GM19468 (cell line): Measurements from ENCODE around the gene PITHD1.
"Not testable (repeated sequence)": the region's sequence is repeated elsewhere in the genome, so short reads cannot be mapped to it uniquely, and the experiment has no call there.

Experiments used
- ATAC-seq: cut with Tn5 transposase; IDR thresholded peaks from one replicate; pipeline ENCODE4 v1.9.1; 2021; ENCODE audit warnings: mild to moderate bottlenecking, moderate library complexity, moderate number of reproducible peaks; ENCODE audit not compliant: unreplicated experiment; ENCODE audit errors: extremely low read depth

Gene PITHD1

DNA sequence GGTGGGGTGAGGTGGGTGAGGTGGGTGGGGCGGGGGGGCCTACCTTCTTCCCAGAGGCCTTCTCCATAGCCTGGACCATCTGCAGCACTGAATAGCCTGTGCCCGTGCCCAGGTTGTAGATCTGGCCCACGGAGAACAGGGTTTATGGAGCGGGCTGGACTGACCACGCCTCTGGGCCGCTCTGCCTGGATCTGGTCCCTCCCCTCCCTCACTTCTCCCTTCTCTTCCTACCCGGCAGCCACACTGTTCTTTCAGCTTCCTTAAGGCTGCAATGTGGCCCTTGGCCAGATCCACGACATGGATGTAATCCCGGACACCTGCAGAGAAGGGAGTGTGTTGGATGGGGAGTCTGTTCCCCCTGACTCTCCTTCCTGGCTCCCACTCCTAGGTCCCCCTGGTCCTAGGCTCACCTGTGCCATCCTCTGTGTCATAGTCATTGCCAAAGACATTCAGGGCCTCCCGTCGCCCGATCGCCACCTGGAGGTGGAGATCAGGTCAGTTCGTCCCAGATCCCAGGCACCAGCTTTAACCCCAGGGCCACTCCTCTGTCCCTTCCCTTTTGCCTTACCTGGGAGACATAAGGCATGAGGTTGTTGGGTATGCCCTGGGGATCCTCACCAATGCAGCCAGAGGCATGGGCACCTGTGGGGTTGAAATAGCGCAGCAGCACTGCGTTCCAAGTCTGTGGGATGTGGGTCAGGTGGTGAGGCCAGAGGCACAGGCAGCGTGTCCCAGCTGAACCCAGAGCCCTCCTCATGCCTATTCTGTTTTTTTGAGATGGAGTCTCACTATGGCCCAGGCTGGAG is 18.5 kb downstream of the PITHD1 start:
- ATAC-seq, result no peak

- no peak for ATAC-seq
Measured at GRCh38 chr1:23797478-23798448, 19.5 kb downstream of the PITHD1 start.

GRCh38 chr1:23798662-23799142 is 20.5 kb downstream of the PITHD1 start:
- ATAC-seq, result no peak

DNA sequence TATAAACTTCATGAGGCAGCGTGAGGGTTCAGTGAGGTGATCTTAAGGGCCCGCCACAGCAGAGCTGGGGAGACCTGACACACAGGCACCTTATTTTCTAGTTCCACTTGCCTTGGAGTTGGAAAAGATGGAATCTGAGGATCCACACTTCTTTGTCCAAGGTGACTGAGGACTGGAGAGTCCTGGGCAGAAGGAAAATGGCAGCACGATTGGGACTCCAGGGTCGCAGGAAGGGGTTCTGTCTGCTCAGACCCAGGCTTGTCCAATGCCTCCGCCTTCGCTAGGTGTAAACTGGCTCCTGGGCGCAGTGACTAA is 21.0 kb downstream of the PITHD1 start:
- ATAC-seq, result no peak

DNA sequence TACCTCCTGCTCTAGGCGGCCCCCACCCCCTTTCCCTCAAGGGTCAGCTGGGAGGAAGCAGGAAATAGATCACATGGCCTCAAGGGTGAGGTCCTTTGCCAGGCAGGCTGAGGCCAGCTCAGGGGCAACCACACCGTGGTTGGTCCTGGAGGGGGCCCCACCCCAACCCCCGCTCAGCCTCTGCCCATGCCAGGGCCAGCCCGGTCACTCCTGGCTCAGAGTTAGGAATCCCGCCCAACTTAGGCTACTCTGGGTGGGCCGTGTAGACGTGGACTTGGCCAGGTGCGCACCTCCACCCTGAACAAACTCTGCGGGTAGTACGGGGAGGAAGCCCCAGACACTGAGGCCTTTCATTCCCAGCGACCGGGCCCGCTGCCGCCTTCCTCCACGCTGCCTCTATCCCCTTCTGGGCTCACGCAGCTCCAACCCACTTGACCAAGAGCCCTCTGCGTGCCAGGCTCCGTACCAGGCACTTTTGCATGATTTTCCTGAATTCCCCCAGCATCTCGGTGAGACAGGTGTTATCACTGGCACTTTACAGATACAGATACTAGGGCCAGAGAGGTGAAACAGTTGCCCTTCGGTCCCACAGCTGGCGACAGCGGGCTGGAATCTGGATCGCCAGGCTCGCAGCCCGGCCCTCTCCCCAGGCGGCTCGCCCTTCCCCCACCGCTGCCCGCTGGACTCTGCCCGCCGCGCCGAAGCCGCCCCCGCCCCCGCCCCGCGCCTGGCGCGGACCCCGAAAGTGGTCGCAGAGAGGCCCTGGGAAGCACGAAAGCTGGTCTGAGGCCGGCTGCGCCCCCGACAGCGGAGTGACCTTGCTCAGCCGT is 21.6 kb downstream of the PITHD1 start:
- no peak for ATAC-seq

- ATAC-seq, result peak; percentile 69
Measured at GRCh38 chr1:23800400-23801337, 22.5 kb downstream of the PITHD1 start, which contains the start of gene GALE. TSS of gene GALE (minus strand) at chr1:23800754. CDS start at chr1:23799007, 1,747 bp downstream.

GRCh38 chr1:23801338-23801748 is 23.1 kb downstream of the PITHD1 start:
- no peak for ATAC-seq

DNA sequence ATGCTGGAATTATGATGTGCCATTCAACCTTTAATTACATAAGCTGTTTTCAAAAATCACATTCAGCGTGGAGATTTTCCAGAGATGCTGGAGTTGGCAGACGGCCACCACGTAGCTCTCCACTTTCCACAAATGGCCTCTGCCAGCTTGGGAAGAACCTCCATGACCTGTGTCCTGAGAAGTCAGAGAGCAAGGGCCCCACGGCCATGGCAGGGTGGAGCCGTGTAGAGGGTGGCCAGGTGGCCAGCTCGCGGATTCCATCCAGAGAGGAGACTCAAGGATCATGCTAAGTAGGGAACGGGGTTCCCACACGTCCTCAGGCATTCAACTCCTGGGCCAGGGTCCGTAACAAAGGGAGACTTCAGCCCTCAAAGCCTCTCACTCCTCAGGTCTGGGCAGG is 23.7 kb downstream of the PITHD1 start:
- no peak for ATAC-seq

DNA sequence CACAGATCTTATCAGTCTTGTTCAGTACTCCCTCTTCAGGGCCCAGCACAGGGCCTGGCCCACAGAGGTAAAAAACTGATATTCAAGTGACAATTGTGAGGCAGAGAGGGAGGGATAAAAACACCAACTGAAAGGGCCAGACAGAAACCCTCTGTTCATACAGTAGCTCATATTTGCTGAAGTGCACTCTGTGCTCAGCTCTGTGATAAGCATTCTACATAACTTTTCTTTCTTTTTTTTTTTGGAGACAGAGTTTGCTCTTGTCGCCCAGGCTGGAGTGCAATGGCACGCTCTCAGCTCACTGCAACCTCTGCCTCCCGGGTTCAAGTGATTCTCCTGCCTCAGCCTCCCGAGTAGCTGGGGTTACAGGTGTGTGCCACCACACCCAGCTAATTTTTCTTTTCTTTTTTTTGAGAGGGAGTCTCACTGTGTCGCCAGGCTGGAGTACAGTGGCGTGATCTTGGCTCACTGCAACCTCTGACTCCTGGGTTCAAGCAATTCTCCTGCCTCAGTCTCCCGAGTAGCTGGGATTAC is 24.7 kb downstream of the PITHD1 start:
- ATAC-seq, result not testable (repeated sequence)

DNA sequence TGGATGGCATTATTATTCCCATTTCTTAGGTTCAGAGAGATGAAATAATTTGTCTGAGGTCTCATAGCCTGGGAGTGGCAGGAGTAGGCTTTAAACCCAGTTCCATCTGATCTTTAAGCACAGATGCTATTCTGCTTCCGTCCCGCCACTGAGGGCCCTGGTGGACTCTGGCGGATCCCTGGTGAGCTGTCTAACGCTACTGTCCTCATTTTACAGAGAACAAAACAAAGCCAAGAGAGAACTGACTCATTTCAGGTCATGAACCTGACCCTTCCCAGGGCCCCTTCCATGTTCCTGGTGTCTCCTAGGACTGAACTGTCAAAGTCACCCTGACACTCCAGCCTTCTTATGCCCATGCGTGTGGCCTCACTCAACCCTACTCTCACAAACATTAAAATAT is 25.5 kb downstream of the PITHD1 start:
- ATAC-seq, result no peak

DNA sequence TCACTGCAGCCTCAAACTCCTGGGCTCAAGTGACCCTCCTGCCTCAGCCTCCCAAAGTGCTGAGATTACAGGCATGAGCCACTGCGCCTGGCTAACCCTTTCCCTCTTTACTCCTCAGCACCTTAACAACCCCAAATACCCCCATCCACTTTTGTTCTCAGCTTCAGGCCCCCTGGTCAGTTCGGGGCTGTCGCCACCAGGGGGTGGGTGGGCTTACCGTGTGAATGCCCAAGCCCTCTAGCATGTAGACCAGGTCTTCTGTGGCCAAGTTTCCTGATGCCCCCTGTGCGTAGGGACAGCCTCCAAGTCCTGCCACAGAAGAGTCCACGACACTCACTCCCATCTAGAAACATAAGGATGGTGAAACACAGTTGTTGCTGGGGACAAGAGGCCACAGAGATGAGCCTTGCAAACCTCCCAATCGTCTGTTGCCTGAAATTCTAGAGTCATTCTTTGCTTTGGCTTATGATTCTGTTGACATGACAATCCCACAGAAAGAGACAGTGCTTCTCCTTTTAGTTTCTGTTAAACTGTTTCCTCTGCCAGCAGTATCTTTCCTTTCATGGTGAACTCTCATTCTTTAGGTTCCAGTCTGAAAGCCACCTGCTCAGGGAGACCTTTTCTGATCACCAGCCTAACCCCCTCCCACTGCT is 26.1 kb downstream of the PITHD1 start:
- ATAC-seq, result no peak

DNA sequence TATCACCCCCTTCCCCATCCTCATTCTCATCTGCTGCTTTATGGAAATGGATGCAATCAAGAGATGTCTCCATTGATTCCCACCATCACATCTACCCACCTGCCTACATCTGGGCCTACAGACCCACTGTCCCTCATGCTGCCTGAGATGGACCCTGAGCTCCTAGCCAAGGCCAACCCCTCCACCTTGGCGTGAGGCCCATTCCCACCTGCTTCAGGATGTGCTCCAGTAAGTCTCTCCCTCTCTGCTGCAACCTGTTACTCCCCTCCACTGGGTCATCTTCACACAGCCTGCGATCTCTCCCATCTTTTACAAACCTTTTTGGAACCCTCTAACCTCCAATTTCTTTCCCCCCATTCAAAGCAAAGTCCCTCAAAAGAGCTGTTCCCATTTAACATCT is 26.8 kb downstream of the PITHD1 start:
- no peak for ATAC-seq

DNA sequence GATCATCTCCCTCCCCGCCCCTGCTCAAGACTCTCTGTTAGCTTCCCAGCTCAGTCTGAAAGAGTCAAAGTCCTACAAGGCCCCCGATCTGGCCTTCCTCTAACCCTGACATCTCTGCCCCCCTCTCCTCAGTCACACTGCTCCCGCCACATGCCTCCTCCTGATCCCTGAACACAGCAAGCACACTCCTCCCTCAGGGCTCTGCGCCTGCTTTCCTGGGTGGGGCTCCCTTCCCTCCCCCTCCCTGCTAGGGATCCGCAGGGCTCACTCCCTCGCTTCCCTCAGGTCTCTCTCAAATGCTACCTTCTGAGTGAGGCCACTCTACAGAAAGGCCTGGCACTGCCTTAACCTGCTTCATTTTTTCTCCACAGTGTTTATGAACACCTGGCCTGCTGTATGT is 28.1 kb downstream of the PITHD1 start:
- no peak for ATAC-seq

- no peak for ATAC-seq
Measured at GRCh38 chr1:23807453-23807852, 29.2 kb downstream of the PITHD1 start.

- peak; percentile 49 for ATAC-seq
Measured at GRCh38 chr1:23809751-23810171, 31.5 kb downstream of the PITHD1 start.

GRCh38 chr1:23810818-23811540 is 32.8 kb downstream of the PITHD1 start:
- no peak for ATAC-seq

DNA sequence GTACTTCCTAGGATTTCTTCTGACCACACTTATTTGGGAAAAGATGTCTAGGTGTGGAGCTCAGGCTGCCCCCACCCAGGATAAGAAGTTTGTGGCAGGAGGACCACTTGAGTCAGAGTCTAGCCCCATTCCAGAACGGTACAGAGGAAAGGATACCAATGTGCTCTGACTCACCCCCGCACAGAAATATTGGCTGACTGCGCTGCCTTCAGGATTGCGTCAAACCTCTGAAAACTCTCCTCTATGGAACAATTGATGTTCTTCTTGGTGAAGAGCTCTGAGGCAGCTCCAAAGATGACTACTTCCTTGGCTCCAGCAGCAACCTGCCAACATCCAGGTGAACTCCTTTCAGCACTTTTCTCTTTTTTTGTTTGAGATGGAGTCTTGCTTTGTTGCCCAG is 35.8 kb downstream of the PITHD1 start:
- ATAC-seq, result no peak

DNA sequence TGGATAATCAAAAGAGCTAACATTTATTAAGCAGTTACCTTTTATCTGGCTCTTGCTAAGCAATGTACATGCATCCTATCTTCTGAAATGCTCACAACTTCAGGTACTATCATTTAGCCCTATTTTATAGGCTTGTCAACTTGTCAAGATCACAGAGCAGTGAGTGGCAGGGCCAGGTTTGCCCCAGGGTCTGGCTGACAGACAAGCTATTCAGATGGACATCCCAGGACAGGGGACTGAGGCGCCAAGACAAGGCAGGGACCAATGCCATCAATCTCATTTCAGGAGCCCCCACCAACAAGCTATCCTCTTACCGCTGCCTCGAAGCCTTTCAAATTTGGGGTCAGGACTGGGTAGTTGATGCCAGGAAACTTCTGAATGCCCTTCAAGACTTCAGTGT is 38.1 kb downstream of the PITHD1 start:
- ATAC-seq, result no peak
